Fibroblast of skin of right biceps (primary cell): Measurements from ENCODE around the gene DBF4B.
"Not testable (repeated sequence)": the region's sequence is repeated elsewhere in the genome, so short reads cannot be mapped to it uniquely, and the experiment has no call there.

Experiments
- DNase-seq: peaks from one replicate; pipeline ENCODE4 v3.0.0-alpha.2; 2013

DBF4B gene

GRCh38 chr17:44736551-44737240, 28.2 kb downstream of the DBF4B start:
- no peak for DNase-seq

GRCh38 chr17:44738214-44738906, 29.9 kb downstream of the DBF4B start:
- DNase-seq = peak; percentile 18

GRCh38 chr17:44741316-44741715, 32.9 kb downstream of the DBF4B start:
- DNase-seq = no peak

- no peak for DNase-seq
These were observed 36.8 kb downstream of the DBF4B start for GRCh38 chr17:44745301-44745700.

GRCh38 chr17:44745738-44746137, 37.3 kb downstream of the DBF4B start:
- not testable (repeated sequence) for DNase-seq

GRCh38 chr17:44747566-44747965, 39.1 kb downstream of the DBF4B start:
- DNase-seq = no peak

GRCh38 chr17:44749076-44749979, 40.9 kb downstream of the DBF4B start:
- DNase-seq = no peak

GRCh38 chr17:44749980-44750318, 41.5 kb downstream of the DBF4B start:
- no peak for DNase-seq

GRCh38 chr17:44751331-44751730, 42.9 kb downstream of the DBF4B start:
- no peak for DNase-seq

- DNase-seq = no peak
These were observed 43.3 kb downstream of the DBF4B start for GRCh38 chr17:44751806-44752205.

GRCh38 chr17:44752953-44753861, 44.7 kb downstream of the DBF4B start:
- no peak for DNase-seq

GRCh38 chr17:44754276-44754675, 45.8 kb downstream of the DBF4B start:
- no peak for DNase-seq

- not testable (repeated sequence) for DNase-seq
These were observed 46.7 kb downstream of the DBF4B start for GRCh38 chr17:44755180-44755579.

- DNase-seq = no peak
These were observed 48.8 kb downstream of the DBF4B start for GRCh38 chr17:44757045-44757917.

- no peak for DNase-seq
These were observed 49.5 kb downstream of the DBF4B start for GRCh38 chr17:44757918-44758413.

- DNase-seq = no peak
These were observed 50.1 kb downstream of the DBF4B start, which contains the start of gene ADAM11 for GRCh38 chr17:44758414-44759085. TSS of gene ADAM11 (plus strand) at chr17:44758988. CDS start at chr17:44759200, 212 bp downstream.

GRCh38 chr17:44759086-44759915, 50.8 kb downstream of the DBF4B start:
- no peak for DNase-seq

GRCh38 chr17:44759916-44760243, 51.4 kb downstream of the DBF4B start:
- no peak for DNase-seq

- DNase-seq = no peak
These were observed 52.2 kb downstream of the DBF4B start for GRCh38 chr17:44760474-44761308.
